AG09319 (cell line): Measurements from ENCODE around the gene LAP3.

Experiments used
- DNase-seq: peaks from one replicate; pipeline ENCODE4 v3.0.0-alpha.2; 2010; ENCODE audit warnings: low read depth; ENCODE audit errors: extremely low read depth
- TF ChIP-seq, protein P1 (sequence below): IDR thresholded peaks from 2 replicates; pipeline ENCODE4 v1.5.1; 2011; ENCODE audit warnings: low read depth, mild to moderate bottlenecking, inconsistent platforms, low read length, moderate library complexity

LAP3 gene

DNA sequence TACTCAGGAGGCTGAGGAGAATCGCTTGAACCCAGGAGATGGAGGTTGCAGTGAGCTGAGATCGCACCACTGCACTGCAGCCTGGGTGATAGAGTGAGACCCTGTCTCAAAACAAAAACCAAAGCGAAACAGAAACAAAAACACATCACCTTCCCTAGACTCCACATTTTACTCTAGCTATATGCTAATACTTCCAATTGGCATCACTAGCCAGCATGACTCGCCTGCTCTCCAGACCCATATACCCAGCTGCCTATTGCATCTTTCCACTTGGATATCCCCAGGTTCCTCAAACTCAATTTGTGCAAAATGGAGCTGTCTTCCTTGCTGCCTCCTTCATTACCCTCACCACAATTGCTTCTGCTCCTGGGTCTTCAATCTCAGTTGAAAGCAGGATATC lies 22.4 kb upstream of the LAP3 start:
- DNase-seq: no peak
- TF ChIP-seq, protein P1, sequence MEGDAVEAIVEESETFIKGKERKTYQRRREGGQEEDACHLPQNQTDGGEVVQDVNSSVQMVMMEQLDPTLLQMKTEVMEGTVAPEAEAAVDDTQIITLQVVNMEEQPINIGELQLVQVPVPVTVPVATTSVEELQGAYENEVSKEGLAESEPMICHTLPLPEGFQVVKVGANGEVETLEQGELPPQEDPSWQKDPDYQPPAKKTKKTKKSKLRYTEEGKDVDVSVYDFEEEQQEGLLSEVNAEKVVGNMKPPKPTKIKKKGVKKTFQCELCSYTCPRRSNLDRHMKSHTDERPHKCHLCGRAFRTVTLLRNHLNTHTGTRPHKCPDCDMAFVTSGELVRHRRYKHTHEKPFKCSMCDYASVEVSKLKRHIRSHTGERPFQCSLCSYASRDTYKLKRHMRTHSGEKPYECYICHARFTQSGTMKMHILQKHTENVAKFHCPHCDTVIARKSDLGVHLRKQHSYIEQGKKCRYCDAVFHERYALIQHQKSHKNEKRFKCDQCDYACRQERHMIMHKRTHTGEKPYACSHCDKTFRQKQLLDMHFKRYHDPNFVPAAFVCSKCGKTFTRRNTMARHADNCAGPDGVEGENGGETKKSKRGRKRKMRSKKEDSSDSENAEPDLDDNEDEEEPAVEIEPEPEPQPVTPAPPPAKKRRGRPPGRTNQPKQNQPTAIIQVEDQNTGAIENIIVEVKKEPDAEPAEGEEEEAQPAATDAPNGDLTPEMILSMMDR: no peak

DNA sequence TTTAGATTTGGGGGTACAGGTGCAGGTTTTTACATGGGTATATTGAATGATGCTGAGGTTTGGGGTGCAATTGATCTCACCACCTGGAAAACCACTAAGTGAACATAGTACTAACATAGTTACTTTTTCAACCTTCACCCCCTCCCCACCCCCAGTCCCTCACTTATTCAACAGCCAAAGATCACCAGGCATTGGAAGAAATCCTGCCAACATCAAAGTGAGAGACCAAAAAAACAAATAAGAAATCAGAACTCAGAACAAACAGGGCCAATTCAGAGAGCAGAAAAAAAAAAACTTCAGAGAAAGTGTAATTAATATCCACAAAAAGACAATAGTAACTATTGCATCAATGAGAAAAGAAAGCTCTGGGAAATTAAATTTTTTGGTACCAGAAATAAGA lies 20.5 kb upstream of the LAP3 start:
- no peak for DNase-seq
- TF ChIP-seq, protein P1: no peak

DNA sequence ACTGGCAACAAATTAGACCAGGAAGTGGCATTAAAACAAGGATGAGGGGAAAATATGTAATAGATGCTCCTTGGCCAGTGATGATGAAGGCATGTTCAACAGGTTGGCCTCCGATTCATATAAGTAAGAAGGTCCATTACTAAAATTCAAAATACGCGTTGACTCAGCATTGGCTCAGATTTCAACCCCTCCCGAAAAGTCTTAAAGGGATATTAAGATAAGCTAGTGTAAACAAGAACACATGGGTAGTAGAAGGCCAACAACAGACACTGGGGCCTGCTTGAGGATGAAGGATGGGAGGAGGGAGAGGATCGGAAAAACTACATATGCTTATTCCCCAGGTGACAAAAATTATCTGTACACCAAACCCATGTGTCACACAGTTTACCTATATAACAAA lies 19.1 kb upstream of the LAP3 start:
- no peak for DNase-seq
- TF ChIP-seq, protein P1: no peak

DNA sequence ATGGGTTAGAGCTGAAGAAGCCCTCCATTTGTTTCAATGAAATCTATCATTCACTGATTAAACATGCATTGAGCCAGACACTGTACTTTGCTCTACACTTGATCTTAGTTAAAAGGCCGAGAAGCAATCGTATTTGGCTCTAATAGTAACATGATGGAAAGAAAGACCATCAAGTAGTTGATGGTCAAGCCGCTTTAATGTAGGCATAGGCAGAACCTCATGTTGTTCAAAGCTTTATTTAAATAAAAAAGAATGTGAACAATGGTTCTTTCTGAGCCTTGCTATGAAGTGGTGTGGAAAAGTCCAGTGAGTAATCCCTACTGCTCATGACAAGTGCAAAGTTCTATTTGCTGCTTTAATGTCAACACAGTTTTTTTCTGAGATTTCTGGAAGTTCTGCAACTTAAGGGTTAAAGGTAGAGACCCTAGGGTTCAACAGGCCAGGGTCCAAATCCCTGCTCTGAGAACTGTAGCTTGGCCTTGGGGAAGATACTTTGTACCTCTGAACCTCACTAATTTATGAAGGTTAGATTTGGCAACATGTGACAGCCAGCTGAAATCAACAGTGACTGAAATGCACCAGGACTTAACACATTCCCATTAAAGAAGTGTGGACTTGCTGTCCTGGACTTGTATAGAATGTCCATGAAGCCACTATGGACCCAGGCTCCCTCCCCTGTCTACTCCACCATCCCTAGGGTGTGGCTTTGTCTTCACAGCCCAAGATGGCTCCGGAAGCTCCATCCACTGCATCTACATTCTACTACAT lies 17.9 kb upstream of the LAP3 start:
- DNase-seq: no peak
- TF ChIP-seq, protein P1: no peak

DNA sequence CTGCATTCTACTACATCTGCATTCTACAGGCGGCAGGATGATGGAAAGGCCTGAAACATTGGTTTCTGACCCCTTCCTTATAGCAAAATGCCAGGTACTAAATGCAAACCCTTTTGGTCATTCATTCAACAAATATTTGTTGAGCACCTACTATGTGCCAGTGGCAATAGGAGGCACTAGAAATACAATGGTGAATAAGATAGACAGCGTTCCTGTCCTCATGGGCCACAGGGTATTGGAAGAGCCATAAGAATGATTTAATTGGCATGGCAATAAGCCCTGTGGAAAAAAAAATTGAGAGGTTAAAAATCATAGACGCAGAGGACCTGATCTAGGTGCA lies 17.3 kb upstream of the LAP3 start:
- TF ChIP-seq, protein P1: no peak
- no peak for DNase-seq

DNA sequence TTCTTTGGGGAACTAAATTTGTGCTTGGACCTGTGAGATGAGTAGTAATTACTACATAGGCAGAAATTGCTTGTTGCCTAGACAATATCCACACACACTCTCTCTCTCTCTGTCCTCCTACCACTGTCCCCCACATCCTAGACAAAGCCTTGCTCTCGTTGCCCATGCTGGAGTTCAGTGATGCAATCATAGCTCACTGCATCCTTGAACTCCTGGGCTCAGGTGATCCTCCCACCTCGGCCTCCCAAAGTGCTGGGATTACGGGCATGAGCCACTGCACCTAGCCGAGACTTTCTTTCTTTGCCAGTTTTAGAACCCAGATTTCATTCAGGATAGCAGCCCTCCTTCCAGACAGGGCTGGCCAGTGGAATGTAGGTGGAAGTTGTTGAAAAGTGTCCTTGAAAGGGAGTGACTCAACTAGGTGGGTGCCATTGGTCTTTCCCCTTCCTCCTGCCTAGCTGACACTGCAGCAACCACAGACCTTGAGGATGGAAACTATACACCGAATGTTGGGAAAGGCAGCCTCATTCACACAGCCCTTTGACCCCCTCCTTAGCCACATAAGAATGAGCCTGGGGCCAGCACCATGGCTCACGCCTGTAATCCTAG lies 16.8 kb upstream of the LAP3 start:
- DNase-seq: no peak
- TF ChIP-seq, protein P1: no peak

DNA sequence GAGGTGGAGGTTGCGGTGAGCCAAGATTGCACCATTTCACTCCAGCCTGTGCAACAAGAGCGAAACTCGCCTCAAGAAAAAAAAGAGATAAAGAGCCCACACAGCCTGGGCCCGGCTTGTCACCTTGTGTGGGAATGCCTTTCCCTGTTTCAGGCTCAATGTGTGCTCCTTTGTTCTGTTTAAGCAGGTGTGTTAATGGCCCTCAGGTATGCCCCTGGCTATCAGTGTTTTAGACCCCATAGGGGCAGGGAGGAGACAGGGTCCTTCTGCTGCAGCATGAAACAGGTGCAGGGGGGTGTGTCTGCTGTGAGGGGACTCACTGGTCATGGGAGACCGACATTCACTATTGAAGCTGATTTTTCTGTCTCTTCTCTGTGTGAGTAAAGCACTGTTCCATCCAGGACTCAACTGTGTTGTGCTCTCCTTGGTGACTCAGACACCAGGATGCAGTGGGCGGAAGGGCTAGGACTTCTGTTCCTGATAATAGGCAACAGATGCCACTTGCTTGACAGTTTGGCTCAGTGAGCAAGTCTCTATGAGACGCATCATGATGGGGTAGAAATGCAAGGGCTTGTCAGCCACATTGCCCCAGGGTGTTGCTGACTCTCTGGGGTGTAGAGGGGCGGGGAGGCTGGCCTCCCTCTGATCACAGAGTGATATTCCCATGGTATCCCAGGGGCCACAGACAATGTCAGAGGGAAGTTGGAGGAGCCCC lies 15.6 kb upstream of the LAP3 start:
- TF ChIP-seq, protein P1: no peak
- DNase-seq: peak; percentile 49
